NCI-H69 (cell line): ENCODE results near the gene PNLDC1.
"Not testable (repeated sequence)": the region's sequence is repeated elsewhere in the genome, so short reads cannot be mapped to it uniquely, and the experiment has no call there.

Source experiments
- DNase-seq: peaks from one replicate; lab custom pipeline; 2025; lab: John Stamatoyannopoulos, UW

The PNLDC1 gene

GRCh38 chr6:159778542-159779103 lies 21.5 kb upstream of the PNLDC1 start:
- DNase-seq = no peak

GRCh38 chr6:159788276-159788675 lies 11.8 kb upstream of the PNLDC1 start:
- DNase-seq = no peak

- DNase-seq = peak; percentile 58
Measured at GRCh38 chr6:159788753-159789376, 11.2 kb upstream of the PNLDC1 start.

- peak; percentile 100 for DNase-seq
Measured at GRCh38 chr6:159789377-159790148, 10.5 kb upstream of the PNLDC1 start, which contains the start of gene TCP1. Gene TCP1, minus strand, starts transcription at chr6:159789602. Its CDS starts 134 bp downstream, at chr6:159789468.

- DNase-seq = peak; percentile 98
Measured at GRCh38 chr6:159790149-159790955, 9.7 kb upstream of the PNLDC1 start, which contains the start of gene MRPL18. Gene MRPL18, plus strand, starts transcription at chr6:159790467. Its CDS starts 121 bp downstream, at chr6:159790588.

GRCh38 chr6:159790956-159791598 lies 9.0 kb upstream of the PNLDC1 start:
- DNase-seq = peak; percentile 52

- not testable (repeated sequence) for DNase-seq
Measured at GRCh38 chr6:159794976-159795375, 5.1 kb upstream of the PNLDC1 start.

- no peak for DNase-seq
Measured at GRCh38 chr6:159797554-159797953, 2.5 kb upstream of the PNLDC1 start.

GRCh38 chr6:159801935-159802334 lies 1.9 kb downstream of the PNLDC1 start:
- DNase-seq = no peak

- DNase-seq = no peak
Measured at GRCh38 chr6:159804504-159804903, 4.4 kb downstream of the PNLDC1 start.

GRCh38 chr6:159805440-159806020 lies 5.5 kb downstream of the PNLDC1 start:
- DNase-seq = no peak

- DNase-seq = no peak
Measured at GRCh38 chr6:159806021-159806458, 6.0 kb downstream of the PNLDC1 start.

- DNase-seq = no peak
Measured at GRCh38 chr6:159807150-159807858, 7.2 kb downstream of the PNLDC1 start.

- DNase-seq = no peak
Measured at GRCh38 chr6:159808647-159809046, 8.6 kb downstream of the PNLDC1 start.

GRCh38 chr6:159809149-159809548 lies 9.1 kb downstream of the PNLDC1 start:
- no peak for DNase-seq

- DNase-seq = no peak
Measured at GRCh38 chr6:159813781-159814180, 13.7 kb downstream of the PNLDC1 start.

GRCh38 chr6:159815410-159815809 lies 15.3 kb downstream of the PNLDC1 start:
- DNase-seq = no peak

- DNase-seq = not testable (repeated sequence)
Measured at GRCh38 chr6:159816775-159817174, 16.7 kb downstream of the PNLDC1 start.

- no peak for DNase-seq
Measured at GRCh38 chr6:159817951-159818739, 18.1 kb downstream of the PNLDC1 start.

- no peak for DNase-seq
Measured at GRCh38 chr6:159819098-159819497, 19.0 kb downstream of the PNLDC1 start.
